T-cell (primary cell): ENCODE data around the gene DNAAF3. TPM values are rescaled to one million over a fixed set of nuclear protein-coding genes. Genes with fewer than 3 reads are reported as not detected.
"Not testable (repeated sequence)": the region's sequence is repeated elsewhere in the genome, so short reads cannot be mapped to it uniquely, and the experiment has no call there.

Experiments
- ATAC-seq, 4 experiments: fragments of 200-7000 bp in 3 of 4; fragments of 150-1000 bp in 1 of 4; cut with Tn5 transposase; replicated peaks in 1 of 4; 1 replicate in 3 of 4; 2 replicates in 1 of 4; pipeline ENCODE4 v1.10.0; 2021; ENCODE audit warnings: moderate library complexity in 3 of 4, mild to moderate bottlenecking in 2 of 4, moderate number of reproducible peaks in 1 of 4
- CTCF ChIA-PET, 2 donors: fragments of 300-600 bp; sonication (Branson Sonifier 250); formaldehyde crosslinking; loops; one replicate each; lab custom pipeline; 2022; ENCODE audit warnings: antibody characterized with exemption in 2 of 2; lab: Charles Lee
- POLR2A ChIA-PET, 2 donors: fragments of 300-600 bp; sonication (Branson Sonifier 250); formaldehyde crosslinking; loops; one replicate each; lab custom pipeline; 2022; ENCODE audit warnings: antibody characterized with exemption in 2 of 2; lab: Charles Lee
- DNase-seq, 35 experiments: peaks; one replicate each; pipeline versions ENCODE4 v3.0.0 to v3.0.0-alpha.2; 2013 to 2023
- H3K27ac ChIP-seq: one replicate; pipeline ENCODE4 v1.5.1; 2013; ENCODE audit warnings: low read length
- H3K27me3 ChIP-seq, 2 experiments: replicated peaks in 1 of 2; 1 replicate in 1 of 2; 2 replicates in 1 of 2; pipeline versions ENCODE4 v1.6.1 to v1.7.0; 2013; ENCODE audit warnings: low read length in 1 of 2, mixed read lengths in 1 of 2; ENCODE audit not compliant: control insufficient read depth in 2 of 2, insufficient read depth in 2 of 2; ENCODE audit errors: extremely low read depth in 1 of 2
- H3K36me3 ChIP-seq, 2 donors: 1 replicate in 1 of 2; 2 replicates in 1 of 2; pipeline versions ENCODE4 v1.6.1 to v1.7.0; 2013; ENCODE audit warnings: low read length in 1 of 2; ENCODE audit not compliant: control insufficient read depth in 2 of 2, insufficient read depth in 1 of 2; ENCODE audit errors: extremely low read depth in 1 of 2
- H3K4me1 ChIP-seq, 2 experiments: 1 replicate in 1 of 2; 2 replicates in 1 of 2; pipeline versions ENCODE4 v1.6.1 to v1.7.0; 2013; ENCODE audit warnings: low read length in 2 of 2, mixed read lengths in 1 of 2; ENCODE audit not compliant: insufficient read depth in 2 of 2, control insufficient read depth in 1 of 2; ENCODE audit errors: extremely low read depth in 1 of 2
- H3K4me3 ChIP-seq, 2 donors: 1 replicate in 1 of 2; 2 replicates in 1 of 2; pipeline versions ENCODE4 v1.5.1 to v1.7.0; 2013; ENCODE audit warnings: mild to moderate bottlenecking in 2 of 2, low read length in 1 of 2, moderate library complexity in 1 of 2; ENCODE audit not compliant: control insufficient read depth in 1 of 2; ENCODE audit errors: extremely low read depth in 1 of 2
- H3K9me3 ChIP-seq: 2 replicates; pipeline ENCODE4 v1.7.0; 2013
- H3K27ac Mint-ChIP-seq, 2 donors: one replicate each; pipeline ENCODE4 v1.8.0; 2020 to 2021; ENCODE audit warnings: mild to moderate bottlenecking in 2 of 2, mixed read lengths in 2 of 2
- H3K27me3 Mint-ChIP-seq, 2 donors: one replicate each; pipeline ENCODE4 v1.8.0; 2021 to 2022; ENCODE audit warnings: mixed read lengths in 2 of 2
- H3K36me3 Mint-ChIP-seq: one replicate; pipeline ENCODE4 v1.8.0; 2021; ENCODE audit warnings: mixed read lengths
- H3K4me1 Mint-ChIP-seq, 3 donors: one replicate each; pipeline ENCODE4 v1.8.0; 2020 to 2022; ENCODE audit warnings: mixed read lengths in 3 of 3, mild to moderate bottlenecking in 1 of 3
- H3K4me3 Mint-ChIP-seq, 3 donors: one replicate each; pipeline ENCODE4 v1.8.0; 2020 to 2022; ENCODE audit warnings: mild to moderate bottlenecking in 3 of 3, mixed read lengths in 3 of 3, moderate library complexity in 3 of 3
- H3K9me3 Mint-ChIP-seq, 3 donors: one replicate each; pipeline ENCODE4 v1.8.0; 2020 to 2022; ENCODE audit warnings: mixed read lengths in 3 of 3
- WGBS: methylation state at CpG from one replicate; pipeline ENCODE4 v1.1.5; 2013; ENCODE audit warnings: missing lambda C conversion rate; ENCODE audit not compliant: insufficient coverage; 5-methylcytosine and 5-hydroxymethylcytosine counted together
- total RNA-seq, 35 experiments: library from RNA in 6 of 35; stranded (reverse) in 6 of 35; fragments of 120-200 nt in 1 of 35; gene quantifications; one replicate each; pipeline versions ENCODE4 v1.2.1 to v1.2.4 and lab custom pipeline; 2013 to 2026

The DNAAF3 gene
- total RNA-seq, 5 donors from 2014 or later (not counting 1 experiment from before 2014, with no cell fraction given) = not detected

DNA sequence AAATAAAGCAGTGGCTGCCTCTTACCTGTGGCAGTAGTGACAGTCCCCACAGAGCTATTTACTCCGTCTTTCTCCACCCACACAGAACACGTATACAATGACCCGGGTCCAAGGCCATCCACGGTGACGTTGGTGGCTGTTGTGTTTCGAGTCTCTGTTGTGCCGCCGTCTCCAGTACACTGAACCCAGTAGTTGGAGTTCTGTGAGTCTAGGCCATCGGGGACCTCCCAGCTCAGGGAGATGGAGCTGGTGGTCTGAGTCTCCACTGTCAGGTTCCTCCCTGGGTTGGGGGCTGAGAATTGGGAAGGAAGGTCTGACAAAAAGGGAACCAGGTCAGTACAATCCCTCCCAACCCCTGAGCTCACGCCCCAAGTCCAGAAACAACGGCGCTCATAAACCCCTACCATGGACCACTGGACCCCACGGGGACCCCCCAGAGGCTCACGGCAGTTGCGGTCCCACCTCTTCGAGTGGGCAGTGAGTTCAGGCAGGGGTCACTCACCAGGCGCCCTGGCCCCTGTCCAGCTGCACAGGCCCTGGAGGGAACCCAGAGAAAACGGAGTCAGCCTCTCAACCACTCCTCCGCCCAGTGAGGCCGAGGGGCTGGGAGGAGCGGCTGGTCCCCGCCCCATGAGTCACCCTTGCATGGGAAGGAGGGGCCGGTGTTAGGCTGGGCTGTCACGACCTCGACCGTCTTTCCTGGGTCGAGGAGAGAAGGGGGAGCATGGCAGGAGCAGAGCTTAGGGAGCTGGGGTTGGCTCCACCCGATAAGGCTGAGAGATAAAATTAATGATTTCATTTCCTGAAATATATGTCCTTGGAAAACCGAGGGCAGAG is 40.5 kb upstream of the DNAAF3 start:
- CTCF ChIA-PET = no interaction called here
- Mint-ChIP-seq H3K27ac (peak overlapping the region in 1 of 2 donors; percentile 12), H3K4me3 (no peak overlapping the region), H3K27me3 (peaks cover 38 to 59% of the 10 kb centered on the region in 2 donors), H3K9me3 (no peaks in the 10 kb centered on the region), H3K4me1 (peaks cover 0 to 3% (median 0%) of the 10 kb centered on the region in 3 donors), H3K36me3 (no peaks in the 10 kb centered on the region)
- Histone ChIP-seq H3K27ac (no peak overlapping the region), H3K36me3 (no peaks in the 10 kb centered on the region), H3K9me3 (no peaks in the 10 kb centered on the region), H3K4me1 (peaks cover 0 to 5% of the 10 kb centered on the region in 2 experiments), H3K27me3 (peaks cover 0 to 56% of the 10 kb centered on the region in 2 experiments), H3K4me3 (no peak overlapping the region)
- ATAC-seq = peak in 2 of 4 experiments; percentile 33 to 61
- POLR2A ChIA-PET = no interaction called here
- 41% methylated on average over 17 of the region's 29 CpGs for WGBS
- peak in 2 of 35 experiments; percentile 15 to 16 for DNase-seq

GRCh38 chr19:55202199-55202598 is 35.8 kb upstream of the DNAAF3 start:
- CTCF ChIA-PET, H3K4me3 ChIP-seq, H3K36me3 ChIP-seq, H3K9me3 Mint-ChIP-seq, H3K9me3 ChIP-seq, POLR2A ChIA-PET, H3K4me1 ChIP-seq, H3K36me3 Mint-ChIP-seq, H3K4me1 Mint-ChIP-seq, H3K27ac Mint-ChIP-seq, H3K27ac ChIP-seq, H3K4me3 Mint-ChIP-seq: not testable (repeated sequence)
- peaks cover 38 to 60% of the 10 kb centered on the region in 2 donors for H3K27me3 Mint-ChIP-seq
- 80% methylated on average over 2 of the region's 10 CpGs for WGBS
- ATAC-seq = peak in 2 of 4 experiments; percentile 35 to 45
- H3K27me3 ChIP-seq = peaks cover 0 to 68% of the 10 kb centered on the region in 2 experiments
- DNase-seq = peak in 3 of 35 experiments; percentile 14 to 30 (median 24)

DNA sequence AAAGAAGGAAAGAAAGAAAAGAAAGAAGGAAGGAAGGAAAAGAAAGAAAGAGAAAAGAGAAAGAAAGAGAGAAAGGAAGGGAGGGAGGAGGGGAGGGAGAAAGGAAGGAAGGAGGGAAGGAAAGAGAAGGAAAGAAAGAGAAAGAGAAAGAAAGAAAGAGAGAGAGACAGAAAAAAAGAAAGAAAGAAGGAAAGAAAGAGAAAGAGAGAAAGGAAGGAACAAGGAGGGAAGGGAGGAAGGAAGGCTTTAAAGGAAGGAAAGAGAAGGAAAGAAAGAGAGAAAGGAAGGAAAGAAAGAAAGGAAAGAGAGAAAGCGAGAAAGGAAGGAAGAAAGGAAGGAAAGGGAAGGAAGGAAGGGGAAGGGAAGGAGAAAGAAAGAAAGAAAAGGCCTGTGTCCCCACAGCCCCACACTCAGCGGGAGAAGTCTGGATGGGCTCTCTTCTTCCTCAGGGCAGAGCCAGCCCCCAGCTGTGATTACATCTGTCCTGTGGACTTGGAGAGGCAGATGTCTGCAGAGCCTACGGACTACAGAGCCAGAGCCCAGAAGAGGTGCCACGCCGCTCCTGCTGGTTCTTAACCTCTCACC is 33.3 kb upstream of the DNAAF3 start:
- CTCF ChIA-PET = no interaction called here
- no peaks in the 10 kb centered on the region for H3K4me1 ChIP-seq
- H3K27ac Mint-ChIP-seq = no peak overlapping the region
- WGBS = 80% methylated on average over 1 of the region's 5 CpGs
- no peak for DNase-seq
- H3K36me3 Mint-ChIP-seq = no peaks in the 10 kb centered on the region
- H3K27me3 ChIP-seq = peaks cover 0 to 58% of the 10 kb centered on the region in 2 experiments
- no peaks in the 10 kb centered on the region for H3K9me3 Mint-ChIP-seq
- H3K36me3 ChIP-seq = no peaks in the 10 kb centered on the region
- POLR2A ChIA-PET = no interaction called here
- ATAC-seq = no peak
- peaks cover 26 to 39% of the 10 kb centered on the region in 2 donors for H3K27me3 Mint-ChIP-seq
- H3K9me3 ChIP-seq = no peaks in the 10 kb centered on the region
- H3K27ac ChIP-seq = no peak overlapping the region
- H3K4me1 Mint-ChIP-seq = no peaks in the 10 kb centered on the region
- H3K4me3 Mint-ChIP-seq = no peak overlapping the region
- H3K4me3 ChIP-seq = no peak overlapping the region

DNA sequence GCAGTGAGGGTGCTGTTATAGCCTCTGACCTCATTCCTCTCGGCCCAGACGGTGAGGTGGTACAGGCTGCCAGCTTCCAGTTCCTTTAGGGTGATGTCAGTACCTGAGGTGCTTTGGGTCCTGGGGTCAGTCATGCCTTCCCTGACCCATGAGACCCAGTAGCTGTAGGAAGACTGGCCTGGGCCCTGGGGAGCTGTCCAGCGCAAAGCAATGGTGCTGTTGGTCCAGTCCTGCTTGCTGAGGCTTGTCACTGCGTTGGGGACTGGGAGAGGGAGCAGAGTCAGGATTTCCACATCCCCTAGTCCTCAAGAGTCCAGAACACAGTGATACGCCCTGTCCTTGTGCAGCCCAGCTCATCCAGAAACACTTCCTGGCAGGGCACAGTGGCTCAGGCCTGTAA is 32.2 kb upstream of the DNAAF3 start:
- Histone ChIP-seq H3K27me3 (peaks cover 0 to 52% of the 10 kb centered on the region in 2 experiments), H3K36me3 (no peaks in the 10 kb centered on the region), H3K27ac (no peak overlapping the region), H3K4me1 (no peaks in the 10 kb centered on the region), H3K9me3 (no peaks in the 10 kb centered on the region), H3K4me3 (no peak overlapping the region)
- 56% methylated on average over 3 of the region's 5 CpGs for WGBS
- no peak overlapping the region for H3K4me3 Mint-ChIP-seq
- no peaks in the 10 kb centered on the region for H3K36me3 Mint-ChIP-seq
- ChIA-PET POLR2A (no interaction called here), CTCF (no interaction called here)
- no peaks in the 10 kb centered on the region for H3K4me1 Mint-ChIP-seq
- DNase-seq (no peak), ATAC-seq (no peak)
- H3K27ac Mint-ChIP-seq = no peak overlapping the region
- no peaks in the 10 kb centered on the region for H3K9me3 Mint-ChIP-seq
- peaks cover 28 to 29% of the 10 kb centered on the region in 2 donors for H3K27me3 Mint-ChIP-seq

DNA sequence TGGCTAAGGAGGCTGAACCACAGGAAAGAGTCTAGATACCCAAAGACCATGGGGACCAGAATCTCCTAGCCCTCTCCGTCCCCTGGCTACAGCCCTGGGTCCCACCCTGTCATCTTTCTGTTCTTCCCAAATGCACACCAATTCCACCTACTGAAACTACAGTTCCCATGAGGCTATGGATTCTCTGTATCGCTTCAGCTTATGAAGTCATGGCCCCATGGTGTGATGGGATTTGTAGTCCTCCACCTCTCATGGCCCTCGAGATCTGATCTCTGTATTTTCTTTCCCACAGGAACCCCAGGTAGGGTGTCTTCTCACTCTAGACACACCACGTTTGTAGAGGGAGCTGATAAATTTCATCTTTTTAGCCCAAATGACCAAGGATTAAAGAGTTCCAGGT is 31.1 kb upstream of the DNAAF3 start:
- Histone ChIP-seq H3K27ac (no peak overlapping the region), H3K4me1 (no peaks in the 10 kb centered on the region), H3K9me3 (no peaks in the 10 kb centered on the region), H3K27me3 (peaks cover 0 to 61% of the 10 kb centered on the region in 2 experiments), H3K36me3 (no peaks in the 10 kb centered on the region), H3K4me3 (no peak overlapping the region)
- ChIA-PET POLR2A (no interaction called here), CTCF (no interaction called here)
- no peaks in the 10 kb centered on the region for H3K36me3 Mint-ChIP-seq
- H3K9me3 Mint-ChIP-seq = no peaks in the 10 kb centered on the region
- WGBS = no CpG with 5 or more reads among the region's 4 CpGs
- no peaks in the 10 kb centered on the region for H3K4me1 Mint-ChIP-seq
- no peak overlapping the region for H3K4me3 Mint-ChIP-seq
- peaks cover 26 to 27% of the 10 kb centered on the region in 2 donors for H3K27me3 Mint-ChIP-seq
- no peak for DNase-seq
- ATAC-seq = peak in 1 of 4 experiments; percentile 42
- H3K27ac Mint-ChIP-seq = no peak overlapping the region

GRCh38 chr19:55196803-55197202 is 30.4 kb upstream of the DNAAF3 start:
- Mint-ChIP-seq H3K27ac (no peak overlapping the region), H3K9me3 (no peaks in the 10 kb centered on the region), H3K36me3 (no peaks in the 10 kb centered on the region), H3K27me3 (peaks cover 23 to 25% of the 10 kb centered on the region in 2 donors), H3K4me3 (no peak overlapping the region), H3K4me1 (no peaks in the 10 kb centered on the region)
- WGBS = 89% methylated on average over 10 of the region's 10 CpGs
- H3K4me1 ChIP-seq = no peaks in the 10 kb centered on the region
- H3K36me3 ChIP-seq = no peaks in the 10 kb centered on the region
- POLR2A ChIA-PET = no interaction called here
- DNase-seq (no peak), ATAC-seq (no peak)
- H3K27me3 ChIP-seq = peaks cover 0 to 58% of the 10 kb centered on the region in 2 experiments
- H3K9me3 ChIP-seq = no peaks in the 10 kb centered on the region
- CTCF ChIA-PET = no interaction called here
- H3K4me3 ChIP-seq = no peak overlapping the region
- H3K27ac ChIP-seq = no peak overlapping the region
